Measurements from ENCODE around the gene AXIN2.

DNA sequence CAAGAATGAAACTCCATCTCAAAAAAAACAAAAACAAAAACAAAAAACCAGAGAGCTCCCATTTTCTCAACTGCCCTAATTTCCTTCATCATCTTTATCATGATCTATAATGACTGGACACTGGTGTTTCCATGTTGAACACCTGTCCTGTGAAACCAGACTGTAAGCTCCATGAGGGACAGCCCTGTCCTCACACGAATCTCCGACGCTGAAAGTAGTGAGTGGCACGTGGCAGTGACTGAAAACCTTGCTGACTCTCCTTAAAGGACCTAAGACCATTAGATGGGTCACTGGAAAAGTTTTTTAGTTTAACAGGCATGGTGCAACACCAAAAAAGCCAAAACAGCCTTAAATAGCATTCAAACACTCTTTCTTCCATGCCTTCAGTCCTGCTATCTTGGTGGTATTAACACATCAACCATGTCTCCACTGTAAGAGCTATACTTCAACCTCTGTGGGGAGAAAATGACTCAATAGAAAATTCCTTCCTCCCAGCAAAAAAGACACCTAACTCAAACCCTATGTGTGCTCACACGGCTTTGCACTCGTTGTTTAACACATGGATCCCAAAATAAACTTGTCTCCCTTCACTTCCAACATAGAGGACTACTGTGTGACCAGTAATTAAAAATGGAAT, 8.3 kb downstream of the AXIN2 start:
- TF ChIP-seq CTCF (IDR thresholded peaks at IDR 0.05; ENCODE audit: insufficient read depth, low read depth, low read length) (no peak), EZH2 (IDR thresholded peaks at IDR 0.05; ENCODE audit: insufficient read depth, low read length) (no peak)

Data from astrocyte (in vitro differentiated cells and primary cell).